Astrocyte (in vitro differentiated cells and primary cell): ENCODE results near the gene UBE2QL1.

ENCODE experiments used
- EZH2 ChIP-seq: IDR thresholded peaks from 2 replicates; pipeline ENCODE4 v1.6.1; 2012; ENCODE audit warnings: mild to moderate bottlenecking, low read length, inconsistent platforms; ENCODE audit not compliant: insufficient read depth
- TF ChIP-seq, protein P1 (sequence below): IDR thresholded peaks from 2 replicates; pipeline ENCODE4 v1.5.1; 2011; ENCODE audit warnings: low read depth, mild to moderate bottlenecking, inconsistent platforms, low read length, moderate library complexity; ENCODE audit not compliant: insufficient read depth

DNA sequence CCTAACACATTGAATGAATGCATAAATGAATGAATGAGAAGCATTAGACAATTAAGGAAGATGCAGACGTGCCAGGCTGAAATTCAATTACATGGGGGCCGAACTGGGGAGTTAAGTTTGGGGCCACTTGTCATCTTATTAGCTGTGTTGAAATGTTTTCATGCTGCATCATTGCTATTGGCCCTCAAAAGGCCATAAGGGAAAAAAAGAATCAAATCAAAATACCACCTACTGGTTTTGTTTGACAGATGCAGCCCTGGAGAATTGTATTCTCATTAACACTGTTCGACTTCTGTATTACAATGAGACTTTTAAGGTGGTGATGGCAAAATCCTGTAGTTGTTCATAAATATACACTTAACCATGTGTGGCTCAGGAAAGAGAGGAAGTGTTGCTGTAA, 38.4 kb downstream of the UBE2QL1 start:
- TF ChIP-seq, protein P1, sequence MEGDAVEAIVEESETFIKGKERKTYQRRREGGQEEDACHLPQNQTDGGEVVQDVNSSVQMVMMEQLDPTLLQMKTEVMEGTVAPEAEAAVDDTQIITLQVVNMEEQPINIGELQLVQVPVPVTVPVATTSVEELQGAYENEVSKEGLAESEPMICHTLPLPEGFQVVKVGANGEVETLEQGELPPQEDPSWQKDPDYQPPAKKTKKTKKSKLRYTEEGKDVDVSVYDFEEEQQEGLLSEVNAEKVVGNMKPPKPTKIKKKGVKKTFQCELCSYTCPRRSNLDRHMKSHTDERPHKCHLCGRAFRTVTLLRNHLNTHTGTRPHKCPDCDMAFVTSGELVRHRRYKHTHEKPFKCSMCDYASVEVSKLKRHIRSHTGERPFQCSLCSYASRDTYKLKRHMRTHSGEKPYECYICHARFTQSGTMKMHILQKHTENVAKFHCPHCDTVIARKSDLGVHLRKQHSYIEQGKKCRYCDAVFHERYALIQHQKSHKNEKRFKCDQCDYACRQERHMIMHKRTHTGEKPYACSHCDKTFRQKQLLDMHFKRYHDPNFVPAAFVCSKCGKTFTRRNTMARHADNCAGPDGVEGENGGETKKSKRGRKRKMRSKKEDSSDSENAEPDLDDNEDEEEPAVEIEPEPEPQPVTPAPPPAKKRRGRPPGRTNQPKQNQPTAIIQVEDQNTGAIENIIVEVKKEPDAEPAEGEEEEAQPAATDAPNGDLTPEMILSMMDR: no peak
- TF ChIP-seq EZH2: no peak
